GM23248 (cell line): Measurements from ENCODE around the gene TSEN34.

Experiments used
- EZH2 ChIP-seq: fragments of 200-600 bp; sonication (generic); IDR thresholded peaks from 2 replicates; pipeline ENCODE4 v1.6.1; 2018; ENCODE audit warnings: antibody characterized with exemption, mild to moderate bottlenecking; ENCODE audit not compliant: insufficient read depth, poor library complexity, severe bottlenecking
- EZH2phosphoT487 ChIP-seq: fragments of 200-600 bp; sonication (generic); IDR thresholded peaks from 2 replicates; pipeline ENCODE4 v1.6.1; 2018; ENCODE audit warnings: antibody characterized with exemption, moderate library complexity, mild to moderate bottlenecking, low read depth; ENCODE audit not compliant: insufficient read depth

DNA sequence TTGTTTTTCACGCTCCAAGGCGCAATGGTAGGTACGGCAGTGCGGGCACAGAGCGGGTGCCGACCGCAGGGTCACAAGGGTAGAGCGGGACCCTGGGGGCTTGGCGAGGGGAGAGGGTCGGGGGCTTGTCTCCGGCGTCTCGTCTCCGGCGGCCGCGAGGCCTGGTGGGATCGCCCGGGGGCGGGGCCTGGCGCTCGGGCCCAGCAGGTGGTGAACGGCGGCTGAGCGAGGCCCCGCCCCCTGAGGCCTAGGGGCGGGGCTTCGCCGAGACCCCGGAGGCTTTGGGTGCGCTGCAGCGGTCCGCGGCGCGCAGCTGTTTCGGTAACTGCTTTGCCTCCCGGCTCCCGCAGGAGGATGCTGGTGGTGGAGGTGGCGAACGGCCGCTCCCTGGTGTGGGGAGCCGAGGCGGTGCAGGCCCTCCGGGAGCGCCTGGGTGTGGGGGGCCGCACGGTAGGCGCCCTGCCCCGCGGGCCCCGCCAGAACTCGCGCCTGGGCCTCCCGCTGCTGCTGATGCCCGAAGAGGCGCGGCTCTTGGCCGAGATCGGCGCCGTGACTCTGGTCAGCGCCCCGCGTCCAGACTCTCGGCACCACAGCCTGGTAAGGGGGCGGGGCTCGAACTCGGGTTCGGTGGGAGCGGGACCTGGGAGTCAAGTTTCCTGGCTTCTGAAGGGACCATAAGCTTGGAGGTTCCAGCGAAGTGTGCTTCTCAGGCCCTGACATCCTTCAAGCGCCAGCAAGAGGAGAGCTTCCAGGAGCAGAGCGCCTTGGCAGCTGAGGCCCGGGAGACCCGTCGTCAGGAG is at the start of gene TSEN34:
- TF ChIP-seq EZH2 (no peak), EZH2phosphoT487 (no peak)
